GM21423 (cell line): Measurements from ENCODE around the gene ABCB9.

ENCODE experiments used
- ATAC-seq: cut with Tn5 transposase; IDR thresholded peaks from one replicate; pipeline ENCODE4 v1.9.1; 2021; ENCODE audit warnings: mild to moderate bottlenecking, moderate library complexity; ENCODE audit not compliant: unreplicated experiment

ABCB9 gene

GRCh38 chr12:122995503-122996187, 29.4 kb upstream of the ABCB9 start:
- no peak for ATAC-seq

- ATAC-seq: no peak
These were observed 28.7 kb upstream of the ABCB9 start for GRCh38 chr12:122994781-122995502.

- ATAC-seq: no peak
These were observed 27.9 kb upstream of the ABCB9 start for GRCh38 chr12:122994140-122994675.

GRCh38 chr12:122992386-122992785, 26.1 kb upstream of the ABCB9 start:
- no peak for ATAC-seq

- no peak for ATAC-seq
These were observed 25.5 kb upstream of the ABCB9 start for GRCh38 chr12:122991623-122992275.

- ATAC-seq: no peak
These were observed 24.8 kb upstream of the ABCB9 start for GRCh38 chr12:122990961-122991622.

GRCh38 chr12:122990561-122990960, 24.3 kb upstream of the ABCB9 start:
- no peak for ATAC-seq

- no peak for ATAC-seq
These were observed 23.7 kb upstream of the ABCB9 start for GRCh38 chr12:122989874-122990419.

GRCh38 chr12:122989225-122989839, 23.1 kb upstream of the ABCB9 start:
- no peak for ATAC-seq

- no peak for ATAC-seq
These were observed 22.4 kb upstream of the ABCB9 start for GRCh38 chr12:122988612-122989212.

GRCh38 chr12:122988036-122988435, 21.8 kb upstream of the ABCB9 start:
- ATAC-seq: no peak

- no peak for ATAC-seq
These were observed 21.1 kb upstream of the ABCB9 start for GRCh38 chr12:122987086-122987951.

- ATAC-seq: no peak
These were observed 20.1 kb upstream of the ABCB9 start for GRCh38 chr12:122986258-122986871.

GRCh38 chr12:122985338-122986257, 19.3 kb upstream of the ABCB9 start:
- ATAC-seq: no peak

GRCh38 chr12:122984612-122985337, 18.5 kb upstream of the ABCB9 start:
- no peak for ATAC-seq

- ATAC-seq: no peak
These were observed 17.7 kb upstream of the ABCB9 start for GRCh38 chr12:122983789-122984515.
